H1 (cell line): ENCODE results near the gene BNC1. TPM values are rescaled to one million over a fixed set of nuclear protein-coding genes. Genes with fewer than 3 reads are reported as not detected.

Experiments used
- CHD7 ChIP-seq: fragments of 300-600 bp; sonication (generic); IDR thresholded peaks from 2 replicates; pipeline ENCODE4 v1.7.1; 2012; ENCODE audit warnings: low read length, moderate library complexity, mild to moderate bottlenecking, inconsistent platforms; ENCODE audit not compliant: insufficient replicate concordance
- POLR2AphosphoS5 ChIP-seq: IDR thresholded peaks from 2 replicates; pipeline ENCODE4 v1.6.1; 2011; ENCODE audit warnings: low read depth, low read length
- SIN3A ChIP-seq, 2 experiments: IDR thresholded peaks in 1 of 2; conservative IDR thresholded peaks in 1 of 2; 2 replicates each; pipeline ENCODE4 v1.6.1; 2011 to 2012; ENCODE audit warnings: low read length in 2 of 2, improper control_type of control experiment in 1 of 2, low read depth in 1 of 2, mild to moderate bottlenecking in 1 of 2
- polyA plus RNA-seq, 7 experiments: library from polyadenylated mRNA; depleted of rRNA in 3 of 7; stranded (reverse) in 5 of 7; unstranded in 2 of 7; fragments of >200 nt in 5 of 7; fragments of 200-250 nt in 2 of 7; gene quantifications; 1 replicate in 5 of 7; 2 replicates in 1 of 7; 4 replicates in 1 of 7; pipeline versions ENCODE4 v1.2.1 to v1.2.3, GENCODE V29; 2011 to 2013; ENCODE audit warnings: missing spikeins in 2 of 7, mixed read lengths in 2 of 7
- total RNA-seq: library from RNA; stranded (reverse); fragmentation: NEBNext Ultra II Directional; extraction: Animal tissue kit (Norgen Biotek cat#: 25700); gene quantifications from 2 replicates; pipeline ENCODE4 v1.2.1, GENCODE V29; 2021

BNC1 gene
- total and polyA plus RNA-seq, 2 of the 8 experiments (the other 6 are each of a cell fraction or from before 2014, with no cell fraction given) = 0.99 to 2.1 TPM

- no peak for TF ChIP-seq SIN3A (conservative IDR thresholded peaks at IDR 0.05 in 1 of 2, IDR thresholded peaks at IDR 0.05 in 1 of 2; ENCODE audit: low read depth in 1 of 2, low read length in 2 of 2)
- TF ChIP-seq CHD7 = no peak
- no peak for TF ChIP-seq POLR2AphosphoS5
These were observed 34.5 kb upstream of the BNC1 start (continued) for GRCh38 chr15:83318861-83319415.
